ENCODE measurements around the gene RAPH1.
"Not testable (repeated sequence)": the region's sequence is repeated elsewhere in the genome, so short reads cannot be mapped to it uniquely, and the experiment has no call there.

RAPH1 gene

DNA sequence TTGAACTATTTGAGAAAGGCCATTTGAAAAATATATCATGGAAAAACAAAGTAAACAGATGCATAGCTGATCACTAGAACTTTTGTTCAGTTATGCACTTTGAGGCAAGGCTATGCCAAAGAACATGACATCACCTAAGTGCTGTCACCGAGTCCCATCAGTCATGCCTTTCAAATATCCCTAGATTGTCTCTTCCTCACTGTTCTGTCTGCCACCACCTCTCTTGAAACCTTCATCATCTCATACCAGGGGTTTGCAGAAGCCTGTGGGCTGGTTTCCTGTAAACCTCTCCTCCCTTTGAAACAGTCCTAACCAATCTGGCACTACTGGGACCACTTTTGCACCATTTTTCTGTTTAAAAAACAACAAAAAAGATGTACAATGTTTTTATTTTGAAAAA, 12.3 kb upstream of the RAPH1 start:
- DNase-seq, result no peak

DNA sequence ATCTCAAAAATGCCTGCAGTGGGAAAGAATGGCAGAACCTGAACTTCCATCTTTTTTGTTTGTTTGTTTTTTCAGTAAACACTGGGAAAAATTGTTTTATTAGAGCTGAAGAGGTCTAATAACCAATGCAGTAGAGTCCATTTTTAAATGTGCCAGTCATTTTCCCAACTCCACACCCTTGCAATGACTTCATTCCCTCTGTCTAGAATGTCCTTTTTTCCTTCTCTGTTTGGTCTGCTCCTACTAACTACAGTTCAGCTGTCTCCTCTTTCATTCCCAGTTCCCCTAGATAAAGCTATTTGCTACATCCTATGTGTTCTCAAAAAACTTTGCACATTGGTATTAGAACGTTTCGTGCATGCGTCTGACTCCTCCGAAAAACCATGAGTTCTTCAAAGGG, 9.3 kb upstream of the RAPH1 start:
- DNase-seq, result no peak

DNA sequence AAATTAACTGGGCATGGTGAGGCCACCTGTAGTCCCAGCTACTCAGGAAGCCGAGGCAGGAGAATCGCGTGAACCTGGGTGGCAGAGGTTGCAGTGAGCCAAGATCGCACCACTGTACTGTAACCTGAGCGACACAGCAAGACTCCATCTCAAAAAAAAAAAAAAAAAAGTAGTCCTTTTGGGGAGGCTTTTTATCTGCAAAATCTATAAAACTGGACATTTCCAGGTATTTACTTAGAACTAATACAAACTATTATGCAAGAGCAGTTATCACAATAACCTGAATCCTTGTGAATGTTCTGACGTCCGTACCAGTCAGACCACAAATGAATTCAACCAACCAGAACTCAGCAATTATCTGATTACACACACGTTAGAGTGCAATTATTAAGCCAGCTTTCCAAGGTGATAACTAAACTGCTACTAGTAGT, 8.8 kb upstream of the RAPH1 start:
- no peak for DNase-seq

GRCh38 chr2:203540598-203540997, 5.5 kb upstream of the RAPH1 start:
- not testable (repeated sequence) for DNase-seq

GRCh38 chr2:203538237-203538636, 3.1 kb upstream of the RAPH1 start:
- not testable (repeated sequence) for DNase-seq

DNA sequence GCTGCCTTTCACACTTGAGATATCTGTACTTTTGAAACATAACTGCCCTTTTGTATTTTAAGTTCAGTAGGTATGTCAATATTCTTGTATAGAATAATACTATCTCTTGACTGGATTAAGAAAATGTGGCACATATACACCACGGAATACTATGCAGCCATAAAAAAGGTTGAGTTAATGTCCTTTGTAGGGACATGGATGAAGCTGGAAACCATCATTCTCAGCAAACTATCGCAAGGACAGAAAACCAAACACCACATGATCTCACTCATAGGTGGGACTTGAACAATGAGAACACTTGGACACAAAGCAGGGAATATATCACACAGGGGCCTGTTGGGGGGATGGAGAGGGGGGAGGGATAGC, 1.5 kb upstream of the RAPH1 start:
- DNase-seq, result not testable (repeated sequence)

DNA sequence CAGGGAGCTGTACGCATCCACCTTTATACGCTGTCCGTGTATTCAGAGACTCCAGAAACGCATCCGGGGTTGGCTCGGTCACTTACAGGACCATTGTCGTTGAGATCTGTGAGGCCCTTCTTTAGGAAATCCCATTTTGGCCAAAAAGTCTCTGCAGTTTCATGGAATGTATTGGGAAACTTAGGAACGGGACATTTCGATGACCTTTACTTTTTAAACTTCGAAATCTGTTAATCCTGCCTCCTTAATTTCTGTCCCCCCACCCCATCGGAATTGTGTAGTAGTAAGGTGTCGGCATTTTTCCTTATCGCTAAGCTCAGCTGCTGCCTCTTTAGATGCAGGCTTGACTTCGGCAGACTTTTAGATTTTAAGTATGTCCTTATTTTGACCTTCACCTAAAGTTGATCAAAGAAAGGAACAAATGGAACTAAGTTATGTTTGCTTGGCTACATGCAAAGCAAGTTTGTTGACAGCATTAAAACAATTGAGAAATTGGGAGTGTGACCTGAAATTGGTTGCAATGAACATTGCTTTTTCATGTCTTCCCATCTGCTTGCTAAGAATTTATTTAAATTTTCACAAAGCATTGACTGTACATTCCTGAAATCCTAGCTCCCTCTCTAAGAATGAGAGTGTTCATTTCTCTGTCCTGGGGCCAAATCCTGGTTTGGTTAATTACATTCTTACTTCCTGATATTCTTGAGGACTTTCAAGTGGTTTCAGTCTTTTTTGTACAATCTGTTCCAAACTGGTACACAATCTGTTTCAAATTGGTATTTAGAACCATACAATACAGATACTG, 884 bp upstream of the RAPH1 start:
- DNase-seq, result no peak

GRCh38 chr2:203534621-203535077, 452 bp downstream of the RAPH1 start:
- peak in 4 of 5 donors; percentile 13 to 29 (median 20) for DNase-seq

DNA sequence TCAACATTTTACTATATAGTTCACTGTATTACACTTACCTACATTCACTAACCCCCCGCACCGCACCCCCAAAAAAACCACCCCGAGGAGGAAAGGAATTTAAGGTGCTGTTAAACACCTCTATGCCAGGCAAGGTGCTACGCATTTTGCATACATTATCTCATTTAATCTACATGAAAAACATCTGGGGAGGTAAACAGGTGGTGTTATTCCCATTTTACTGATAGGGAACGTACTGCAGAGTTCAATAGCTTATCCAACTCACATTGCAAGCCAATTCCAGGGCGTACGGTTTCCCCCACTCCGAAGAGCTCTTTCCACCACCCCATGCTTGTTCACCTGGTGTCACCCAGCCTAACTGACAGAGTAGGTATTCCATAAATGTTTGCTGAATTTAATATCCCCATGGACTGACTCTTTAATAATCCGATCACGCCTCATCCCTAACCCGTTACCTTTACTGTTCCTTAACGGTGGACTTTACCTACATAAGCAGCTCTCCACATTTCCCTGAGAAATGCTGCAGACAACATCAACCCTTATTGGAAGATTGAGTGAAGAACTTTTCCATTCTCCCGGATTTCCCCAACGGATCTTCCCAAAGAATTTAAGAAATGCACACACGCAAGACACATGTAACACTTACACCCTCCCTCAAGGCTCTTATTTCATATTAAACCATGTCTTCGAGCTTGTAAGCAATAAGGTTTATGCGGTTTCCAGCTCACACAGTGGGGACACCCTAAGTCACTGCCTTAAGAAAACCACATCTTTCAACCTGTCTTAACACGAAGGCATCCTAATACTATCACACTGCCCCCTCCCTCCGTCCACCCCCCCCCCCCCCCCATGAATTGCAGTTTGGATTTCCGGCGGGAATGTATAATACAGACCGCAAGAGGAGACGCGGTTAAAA, 1.2 kb downstream of the RAPH1 start:
- DNase-seq, result peak in 2 of 5 donors; percentile 2 to 53

- no peak for DNase-seq
These were observed 2.0 kb downstream of the RAPH1 start for GRCh38 chr2:203532957-203533658.

- no peak for DNase-seq
These were observed 7.4 kb downstream of the RAPH1 start for GRCh38 chr2:203527719-203528118.

DNA sequence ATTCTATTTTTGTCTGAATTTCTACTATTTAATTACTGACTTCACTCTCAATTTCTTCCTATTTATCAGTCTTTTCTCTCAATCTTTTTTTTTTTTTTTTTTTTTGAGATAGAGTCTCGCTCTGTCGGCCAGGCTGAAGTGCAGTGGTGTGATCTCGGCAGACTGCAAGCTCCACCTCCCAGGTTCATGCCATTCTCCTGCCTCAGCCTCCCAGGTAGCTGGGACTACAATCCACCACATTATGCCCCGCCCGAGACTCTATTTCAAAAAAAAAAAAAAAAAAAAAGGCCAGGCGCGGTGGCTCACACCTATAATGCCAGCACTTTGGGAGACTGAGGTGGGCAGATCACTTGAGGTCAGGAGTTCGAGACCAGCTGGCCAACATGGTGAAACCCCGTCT, 21.8 kb downstream of the RAPH1 start:
- DNase-seq, result not testable (repeated sequence)

DNA sequence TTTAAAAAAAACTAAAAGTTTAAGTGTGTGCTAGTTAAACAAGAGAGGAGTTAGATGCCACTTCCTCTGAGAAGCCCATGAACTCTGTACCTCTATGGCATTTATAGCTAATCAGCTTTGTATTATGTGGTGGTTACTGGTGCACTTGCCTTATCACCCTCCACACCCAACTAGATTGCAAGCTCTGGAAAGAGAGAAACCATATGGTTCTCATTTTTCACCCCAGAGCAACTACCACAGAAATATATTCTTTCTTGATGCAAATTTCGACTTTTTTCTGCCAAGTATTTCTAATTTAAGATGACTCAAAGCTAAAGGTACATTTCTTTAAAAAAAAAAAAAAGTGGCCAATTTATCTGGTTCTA, 24.2 kb downstream of the RAPH1 start:
- no peak for DNase-seq

DNA sequence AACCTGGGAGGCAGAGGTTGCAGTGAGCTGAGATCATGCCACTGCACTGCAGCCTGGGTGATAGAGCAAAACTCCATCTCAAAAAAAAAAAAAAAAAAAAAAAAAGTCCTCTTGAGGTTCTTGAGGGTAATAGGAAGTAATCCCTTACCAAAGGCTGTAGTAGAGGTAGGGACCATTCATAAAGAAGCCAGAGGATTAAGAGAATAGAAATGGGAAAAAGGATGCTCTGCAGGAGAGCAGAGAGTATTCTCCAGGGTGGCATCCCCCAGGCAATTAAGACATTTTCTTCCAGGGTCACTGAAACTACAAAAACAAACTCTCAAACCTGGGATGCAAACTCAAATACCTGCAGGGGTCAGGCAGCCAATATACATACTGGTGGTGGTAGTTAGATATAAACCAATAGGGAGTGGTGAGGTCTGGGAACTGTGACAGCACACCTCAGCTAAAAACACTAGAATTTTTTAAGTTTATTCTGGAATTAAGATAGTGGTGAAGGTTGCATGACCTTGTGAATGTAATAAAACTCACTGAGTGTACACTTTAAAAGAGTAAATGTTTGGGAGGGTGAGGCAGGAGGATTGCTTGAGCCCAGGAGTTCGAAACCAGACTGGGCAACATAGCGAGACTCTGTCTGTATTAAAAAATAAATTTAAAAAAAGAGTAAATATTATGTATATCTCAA, 24.7 kb downstream of the RAPH1 start:
- DNase-seq, result no peak

DNA sequence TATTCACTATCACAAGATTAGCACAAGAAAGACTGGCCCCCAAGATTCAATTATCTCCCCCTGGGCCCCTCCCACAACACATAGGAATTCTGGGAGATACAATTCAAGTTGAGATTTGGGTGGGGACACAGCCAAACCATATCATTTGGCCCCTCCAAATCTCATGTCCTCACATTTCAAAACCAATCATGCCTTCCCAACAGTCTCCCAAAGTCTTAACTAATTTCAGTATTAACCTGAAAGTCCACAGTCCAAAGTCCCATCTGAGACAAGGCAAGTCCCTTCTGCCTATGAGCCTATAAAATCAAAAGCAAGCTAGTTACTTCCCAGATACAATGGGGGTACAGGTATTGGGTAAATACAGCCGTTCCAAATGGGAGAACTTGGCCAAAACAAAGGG, 31.6 kb downstream of the RAPH1 start:
- not testable (repeated sequence) for DNase-seq

- no peak for DNase-seq
These were observed 33.2 kb downstream of the RAPH1 start for GRCh38 chr2:203501873-203502272.

DNA sequence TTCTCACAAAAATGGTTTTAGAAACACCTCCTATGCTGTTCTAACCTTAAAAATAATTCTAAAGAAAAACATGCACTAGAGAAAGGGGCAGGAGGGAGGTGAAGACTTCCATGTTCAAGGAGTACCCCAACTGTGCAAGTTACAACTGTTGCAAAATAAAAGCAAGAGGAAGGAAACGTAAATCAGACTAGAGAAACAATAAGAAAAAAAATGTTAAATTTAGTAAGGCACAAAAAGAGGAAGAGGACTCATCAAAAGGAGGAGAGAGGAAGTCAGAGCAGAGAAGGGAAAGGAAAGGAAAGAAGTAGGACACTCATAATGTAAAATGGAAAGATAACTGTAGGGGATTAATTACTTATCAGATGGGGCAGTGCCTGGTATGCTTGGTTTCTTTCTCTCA, 34.1 kb downstream of the RAPH1 start:
- DNase-seq, result no peak

GRCh38 chr2:203500297-203500696, 34.8 kb downstream of the RAPH1 start:
- DNase-seq, result no peak

- DNase-seq, result no peak
These were observed 36.9 kb downstream of the RAPH1 start for GRCh38 chr2:203498161-203498560.

- no peak for DNase-seq
These were observed 42.1 kb downstream of the RAPH1 start for GRCh38 chr2:203492965-203493364.

DNA sequence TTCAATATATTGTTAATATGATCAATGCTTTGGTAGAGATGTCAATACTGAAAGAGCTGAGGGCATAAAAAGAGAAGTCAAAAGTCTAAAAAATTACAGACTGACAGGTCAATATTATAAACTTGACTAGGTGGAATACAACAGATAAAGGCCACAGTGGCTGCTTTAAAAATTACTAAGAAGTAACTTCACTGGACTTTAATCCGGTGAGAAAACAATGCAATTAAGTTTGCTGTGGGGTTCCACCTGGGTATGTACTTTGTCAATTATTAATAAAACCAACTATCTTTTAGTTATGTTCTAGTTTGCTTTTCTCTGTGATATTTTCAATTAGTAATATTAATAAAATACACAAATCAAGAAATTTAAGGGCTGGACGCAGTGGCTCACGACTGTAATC, 44.7 kb downstream of the RAPH1 start:
- no peak for DNase-seq

GRCh38 chr2:203489531-203489930, 45.6 kb downstream of the RAPH1 start:
- no peak for DNase-seq

All from T-helper 1 cell (primary cell).